GM19025 (cell line): ENCODE data around the gene STK25.
A peak's percentile ranks its signal among the peaks of the same experiment; 100 is the strongest.

Experiments used
- ATAC-seq: cut with Tn5 transposase; IDR thresholded peaks from one replicate; pipeline ENCODE4 v1.9.1; 2021; ENCODE audit warnings: mild to moderate bottlenecking, low read depth, moderate library complexity; ENCODE audit not compliant: unreplicated experiment

The STK25 gene

GRCh38 chr2:241508240-241509154 is at the start of gene STK25:
TSS of gene STK25 (minus strand) at chr2:241508584. CDS start at chr2:241508035, 549 bp downstream.
- ATAC-seq, result peak; percentile 95

DNA sequence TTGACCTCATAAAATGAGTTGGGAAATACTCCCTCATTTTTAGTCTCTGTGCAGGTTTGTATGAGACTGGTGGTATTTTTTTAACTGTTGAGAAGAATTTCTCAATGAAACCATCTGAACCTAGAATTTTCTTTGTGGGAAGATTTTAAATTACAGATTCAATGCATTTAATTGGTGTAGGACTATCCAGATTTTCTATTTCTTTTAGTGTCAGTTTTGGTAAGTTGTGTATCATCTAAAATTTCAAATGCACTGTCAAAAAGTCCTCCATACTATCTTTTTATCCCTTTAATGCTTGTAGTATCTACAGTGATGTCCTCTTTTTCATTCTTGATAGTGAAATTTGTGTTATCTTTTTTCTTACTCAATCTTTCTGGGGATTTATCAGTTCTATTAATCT is 48.4 kb upstream of the STK25 start:
- ATAC-seq, result no peak

DNA sequence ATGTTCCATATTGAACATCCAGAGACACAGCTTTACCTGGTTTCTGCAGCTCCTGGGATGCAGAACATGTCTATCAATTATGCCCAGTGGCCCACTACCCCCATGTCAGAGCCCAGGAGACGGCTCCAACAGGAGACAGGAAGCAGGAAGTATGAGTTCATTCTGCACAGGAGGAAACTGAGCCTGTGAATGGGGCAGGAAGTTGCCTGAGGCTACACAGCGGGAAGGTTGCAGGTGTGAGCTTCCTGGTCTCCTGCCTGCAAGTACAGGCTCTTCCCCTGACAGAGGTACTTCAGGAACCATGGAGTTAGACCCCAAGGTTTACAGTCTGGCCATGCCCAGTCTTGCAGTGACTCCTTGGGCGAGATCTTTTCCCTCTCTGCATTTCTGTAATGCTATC is 47.3 kb upstream of the STK25 start:
- no peak for ATAC-seq

DNA sequence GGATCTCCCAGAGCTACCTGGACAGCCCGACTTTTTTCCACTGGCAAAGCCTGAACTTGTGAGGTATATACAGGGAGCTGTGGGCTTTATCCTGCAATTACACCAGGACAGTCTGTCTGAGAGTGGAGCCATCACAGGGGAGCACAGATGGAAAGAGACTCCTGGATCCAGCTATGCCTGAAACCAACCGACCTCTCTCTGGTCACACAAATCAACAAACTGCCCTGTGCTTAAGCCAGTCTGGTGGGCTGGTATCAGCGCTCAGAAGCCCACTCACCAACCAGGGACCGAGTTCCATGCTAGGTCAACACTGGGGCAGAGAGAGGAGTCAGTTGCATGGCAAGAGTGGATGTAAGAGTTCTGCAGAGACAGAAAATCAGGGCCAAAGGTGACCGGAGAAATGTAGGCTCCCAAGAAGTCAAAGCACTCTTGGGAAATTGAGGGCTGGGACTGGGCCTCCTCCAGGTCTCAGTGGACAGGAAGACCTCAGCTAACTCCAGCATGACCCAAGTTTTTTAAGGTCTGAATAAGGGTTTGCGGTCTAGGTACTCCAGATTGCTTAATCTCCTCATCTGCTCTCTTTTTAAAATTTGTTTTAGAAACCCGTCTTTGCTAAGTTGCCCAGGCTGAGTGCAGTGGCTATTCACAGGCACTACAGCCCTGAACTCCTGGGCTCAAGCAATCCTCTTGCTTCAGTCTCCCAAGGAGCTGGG is 46.4 kb upstream of the STK25 start:
- ATAC-seq, result no peak

DNA sequence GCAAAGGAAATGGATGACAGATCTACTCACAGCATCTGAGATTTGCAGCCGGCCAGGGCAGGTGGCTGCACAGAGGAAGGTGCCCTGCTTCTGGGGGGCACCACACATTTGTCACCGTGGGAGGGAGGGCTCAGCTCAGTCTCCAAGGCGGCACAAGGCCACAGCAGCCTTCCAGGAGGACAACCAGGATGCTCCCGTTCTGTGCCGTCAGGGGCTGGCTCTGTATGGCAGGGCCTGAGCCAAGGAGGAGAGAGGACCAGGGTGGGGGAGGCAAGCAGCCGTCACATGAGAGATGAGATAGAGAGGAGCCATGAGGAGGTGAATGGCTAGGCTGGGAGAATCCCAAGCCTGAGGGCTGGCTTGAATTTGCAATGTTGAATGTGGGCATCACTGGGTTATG is 45.6 kb upstream of the STK25 start:
- no peak for ATAC-seq

DNA sequence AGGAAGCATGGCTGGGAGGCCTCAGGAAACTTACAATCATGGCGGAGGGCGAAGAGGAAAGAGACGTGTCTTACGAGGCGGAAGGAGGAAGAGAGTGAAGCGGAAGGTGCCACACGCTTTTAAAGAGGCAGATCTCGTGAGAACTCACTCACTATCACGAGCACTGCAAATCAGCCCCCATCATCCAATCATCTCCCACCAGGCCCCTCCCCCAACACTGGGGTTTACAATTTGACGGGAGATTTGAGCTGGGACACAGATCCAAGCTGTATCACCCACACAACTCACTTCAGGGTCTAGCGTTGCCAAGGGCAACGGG is 45.1 kb upstream of the STK25 start:
- no peak for ATAC-seq

- ATAC-seq, result no peak
Observed at GRCh38 chr2:241551998-241552737, 43.8 kb upstream of the STK25 start.

DNA sequence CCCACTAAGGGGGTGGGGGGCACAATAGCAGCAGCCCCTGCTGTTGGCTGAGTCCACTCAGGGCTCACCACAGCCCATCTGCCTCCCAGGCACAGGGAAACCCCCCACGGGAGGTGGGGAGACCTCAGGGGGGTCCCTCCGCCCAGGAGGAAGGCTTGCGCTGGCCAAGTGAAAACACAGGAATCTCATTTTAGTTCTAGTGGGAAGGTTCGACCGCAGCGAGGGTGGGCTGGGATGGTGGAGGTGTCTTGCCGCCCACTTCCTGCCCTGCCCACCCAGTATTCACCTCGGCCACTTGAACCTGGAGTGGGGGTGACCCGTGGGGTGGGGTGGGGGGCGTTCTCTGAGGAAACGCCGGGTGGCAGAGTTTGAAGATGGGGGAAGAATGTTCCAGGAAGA is 43.2 kb upstream of the STK25 start:
- ATAC-seq, result no peak

GRCh38 chr2:241550616-241551580 is 42.5 kb upstream of the STK25 start:
- no peak for ATAC-seq

DNA sequence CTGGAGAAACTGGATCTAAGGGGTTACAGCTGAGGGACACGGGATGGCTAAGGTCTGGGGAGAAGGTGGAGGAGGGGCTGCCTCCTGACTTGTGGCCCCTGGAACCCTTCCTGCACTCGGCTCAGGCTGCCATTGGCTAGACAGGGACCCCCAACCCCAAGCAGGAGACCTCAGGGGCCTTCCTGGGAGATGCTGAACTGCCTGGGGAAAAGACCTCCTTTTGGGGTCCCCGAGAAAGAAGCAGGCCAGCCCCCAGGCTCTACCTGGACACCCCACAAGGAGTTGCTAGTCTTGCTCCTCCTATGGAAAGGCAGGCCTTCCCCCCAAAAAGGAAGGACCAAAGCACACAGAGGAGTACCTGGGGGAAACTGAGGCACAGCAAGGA is 40.1 kb upstream of the STK25 start:
- no peak for ATAC-seq

DNA sequence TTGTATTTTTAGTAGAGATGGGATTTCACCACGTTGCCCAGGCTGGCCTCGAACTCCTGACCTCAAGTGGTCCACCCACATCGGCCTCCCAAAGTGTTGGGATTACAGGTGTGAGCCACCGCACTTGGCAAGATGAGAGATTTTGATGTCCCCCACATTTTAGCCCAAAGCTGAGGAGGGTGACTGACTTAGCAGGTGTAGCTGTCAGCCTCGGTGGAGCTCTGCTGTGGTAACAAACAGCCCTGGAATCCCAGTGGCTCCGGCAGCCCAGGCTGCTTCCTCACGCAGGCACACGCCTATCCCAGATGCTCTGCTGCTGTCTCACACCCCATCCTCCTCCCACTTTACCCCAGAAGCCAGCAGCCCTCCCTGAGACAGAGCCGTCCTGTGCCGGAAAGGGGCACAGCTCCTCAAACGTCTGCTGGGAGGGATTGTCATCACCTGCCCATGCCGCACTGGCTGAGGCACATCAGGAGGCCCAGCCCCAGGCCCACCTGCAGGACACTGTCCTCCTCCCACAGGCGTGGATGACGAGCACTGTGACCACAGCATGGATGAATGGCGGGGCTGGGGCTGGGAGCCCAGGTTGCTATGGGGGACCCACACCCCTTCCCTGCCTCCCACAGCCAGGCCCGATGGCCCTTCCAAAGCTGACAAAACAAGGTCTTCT is 39.5 kb upstream of the STK25 start:
- ATAC-seq, result no peak

DNA sequence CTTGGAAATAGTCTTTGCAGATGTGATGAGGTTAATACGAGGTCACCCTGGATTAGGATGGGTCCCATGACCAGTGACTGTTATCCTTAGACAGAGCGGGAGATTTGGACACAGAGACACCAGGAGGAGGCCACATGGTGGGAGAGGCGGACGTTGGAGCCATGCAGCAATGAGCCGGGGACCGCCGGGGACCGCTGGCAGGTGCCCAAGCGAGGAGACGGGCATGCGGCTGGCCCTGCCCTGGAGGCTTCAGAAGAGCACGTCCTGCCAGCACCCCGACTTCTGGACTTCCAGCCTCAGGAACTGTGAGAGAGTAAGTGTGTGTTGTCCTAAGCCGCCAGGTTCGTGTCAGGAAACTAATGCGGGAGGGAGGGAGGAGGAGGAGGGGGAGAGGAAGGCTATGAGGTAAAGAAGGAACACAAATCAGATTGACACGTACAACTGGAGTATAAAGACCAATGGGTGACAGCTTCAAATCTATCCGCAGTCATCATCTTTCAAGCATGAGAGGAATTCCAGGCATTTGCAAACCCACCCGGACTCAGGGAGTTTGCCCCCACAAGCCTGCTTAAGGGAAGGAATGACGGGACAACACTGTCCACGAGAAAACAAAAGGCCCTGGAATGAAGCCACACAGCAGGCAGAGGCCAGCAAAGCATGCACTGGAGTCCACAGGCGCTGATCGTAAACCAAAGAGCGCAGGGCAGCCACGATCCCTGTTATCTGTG is 38.6 kb upstream of the STK25 start:
- no peak for ATAC-seq

DNA sequence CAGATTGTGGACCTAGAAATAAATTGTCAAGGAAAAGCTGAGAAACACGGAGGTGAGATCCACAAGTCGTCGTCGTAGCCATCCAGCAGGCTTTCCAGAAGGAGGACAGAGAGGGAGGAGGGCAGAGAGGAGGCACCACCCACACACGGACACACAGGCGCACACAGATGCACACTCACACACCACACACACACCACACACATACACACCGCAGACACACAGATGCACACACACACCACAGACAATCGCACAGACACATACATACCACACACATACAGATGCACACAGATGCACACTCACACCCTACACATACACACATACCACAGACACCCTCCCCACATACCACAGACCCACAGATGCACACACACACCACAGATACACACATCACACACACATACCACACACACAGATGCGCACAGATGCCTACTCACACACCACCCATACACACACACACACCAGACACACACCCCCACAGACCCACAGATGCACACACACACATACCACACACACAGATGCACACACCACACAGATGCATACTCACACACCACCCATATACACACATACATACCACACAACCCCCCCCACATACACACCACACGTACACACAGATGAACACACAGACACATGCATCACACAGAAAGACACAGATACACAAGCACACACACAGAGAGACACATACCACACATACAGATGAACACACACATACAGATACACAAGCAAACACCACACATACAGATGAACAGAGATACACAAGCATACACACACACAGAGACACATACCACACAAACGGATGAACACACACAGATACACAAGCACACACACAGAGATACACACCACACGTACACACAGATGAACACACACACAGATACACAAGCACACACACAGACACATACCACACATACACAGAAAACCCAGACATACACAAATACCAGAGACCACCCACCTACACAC is 37.4 kb upstream of the STK25 start:
- ATAC-seq, result no peak

- no peak for ATAC-seq
Observed at GRCh38 chr2:241545106-241545505, 36.7 kb upstream of the STK25 start.

DNA sequence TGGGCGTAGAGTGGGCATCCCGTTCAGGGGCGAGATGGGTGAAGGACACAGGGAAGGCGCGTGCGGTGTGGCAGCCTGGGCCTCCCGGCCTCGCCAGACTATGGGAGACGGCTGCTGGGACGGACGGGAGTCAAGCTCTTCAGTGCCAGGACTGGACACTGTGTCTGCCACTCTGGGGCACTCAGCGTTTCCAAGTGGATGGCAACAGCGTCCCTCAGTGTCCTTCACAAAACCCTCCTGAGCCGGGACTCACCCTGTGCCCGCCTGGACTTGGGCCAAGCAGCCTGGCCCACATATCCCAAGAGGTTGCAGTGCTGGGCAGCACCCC is 33.9 kb upstream of the STK25 start:
- no peak for ATAC-seq

DNA sequence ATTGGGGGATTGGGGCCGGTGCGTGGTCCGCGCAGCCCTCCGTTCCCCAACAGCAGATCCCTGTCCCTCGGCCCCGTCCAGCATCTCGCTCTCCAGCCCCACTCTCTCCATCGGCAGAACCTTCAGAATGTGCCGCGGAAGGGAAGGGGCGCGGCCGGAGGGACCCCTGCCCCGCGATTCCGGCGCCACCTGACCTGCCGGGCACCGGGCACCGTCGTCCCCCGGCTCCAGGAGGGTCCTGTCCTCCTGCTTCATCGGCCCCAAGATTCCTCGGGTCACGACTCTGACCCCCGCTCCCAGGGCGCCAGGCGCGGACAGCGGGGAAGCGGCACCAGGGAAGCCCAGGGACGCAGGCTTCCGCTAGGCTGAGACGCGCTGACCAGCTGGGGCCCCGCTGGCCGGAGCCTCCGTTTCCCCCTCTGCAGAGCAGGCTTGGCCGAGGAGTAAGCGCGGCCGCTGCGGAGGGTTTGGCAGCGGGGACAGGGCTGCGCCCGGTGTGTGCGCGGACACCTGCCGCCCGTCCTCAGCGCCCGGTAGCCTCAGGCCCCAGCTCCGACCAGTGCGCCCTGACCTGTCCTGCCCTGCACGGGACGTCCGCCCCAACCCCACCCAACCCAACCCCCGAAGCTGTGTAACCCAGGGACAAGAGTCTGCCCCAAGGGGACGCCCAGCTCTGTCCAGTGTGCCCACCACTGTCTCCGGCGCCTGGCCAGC is 33.3 kb upstream of the STK25 start:
- ATAC-seq, result no peak

DNA sequence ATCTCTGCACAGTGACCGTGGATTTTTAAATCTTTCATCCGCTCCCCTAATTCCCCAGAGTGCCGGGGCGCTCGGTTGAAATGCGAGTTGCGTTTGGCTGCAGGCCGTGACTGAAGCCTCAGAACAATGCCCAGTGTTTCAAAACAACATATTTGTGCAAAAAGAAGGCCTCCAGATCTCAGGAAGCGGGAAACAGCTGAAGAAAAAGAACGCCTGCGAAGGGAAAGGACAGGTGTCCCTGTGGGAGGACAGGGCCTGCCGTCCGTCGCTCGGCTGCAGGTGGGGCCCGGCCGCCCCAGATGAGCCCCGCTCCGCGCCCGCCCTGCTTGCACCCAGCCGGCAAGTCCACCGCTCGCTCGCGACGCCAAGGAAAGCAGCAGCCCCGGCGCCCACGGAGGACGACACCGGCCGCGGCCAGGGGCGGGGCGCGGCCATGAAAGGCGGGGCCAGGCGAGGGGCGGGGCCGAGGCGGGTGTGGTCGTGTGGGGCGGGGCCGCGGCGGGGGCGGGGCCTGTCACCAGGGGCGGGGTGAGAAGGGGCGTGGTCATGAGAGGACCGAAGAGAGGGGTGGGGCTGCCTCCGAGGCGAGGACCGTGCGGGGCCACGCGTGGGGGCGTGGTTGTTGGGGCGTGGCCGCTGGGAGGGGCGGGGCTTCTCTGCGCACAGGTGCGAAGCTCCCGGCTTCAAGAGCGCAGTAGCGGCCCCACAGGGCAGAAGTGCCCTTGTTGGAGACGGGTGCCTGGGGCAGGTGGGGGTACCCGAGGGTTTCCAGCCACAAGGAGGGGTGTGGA is 32.6 kb upstream of the STK25 start:
- ATAC-seq, result no peak
